Measurements from ENCODE around the gene SUGT1. TPM values are rescaled to one million over a fixed set of nuclear protein-coding genes. Genes with fewer than 3 reads are reported as not detected.
"Not testable (repeated sequence)": the region's sequence is repeated elsewhere in the genome, so short reads cannot be mapped to it uniquely, and the experiment has no call there.

The SUGT1 gene
- 38.2 and 38.4 TPM in 2 replicates for total RNA-seq
- 33.5 TPM for total RNA-seq (2013)
- 9.5 and 15.0 TPM in 2 replicates for polyA plus RNA-seq
- 5.7 and 9.9 TPM in 2 replicates for polyA minus RNA-seq

GRCh38 chr13:52652196-52652979, at the start of gene SUGT1:
TSS of gene SUGT1 (plus strand) at chr13:52652836. CDS start at chr13:52652921, 85 bp downstream.
- H3K4me2 ChIP-seq (replicated peaks; ENCODE audit: low read depth, low read length, poor library complexity, severe bottlenecking): peak within 1 kb of the TSS; percentile 84
- Mint-ChIP-seq H3K9me3 (ENCODE audit: insufficient read depth) (no peaks in the 10 kb centered on the region), H3K4me1 (peaks cover 11% of the 10 kb centered on the region), H3K4me3 (no peak within 1 kb of the TSS), H3K27me3 (no peaks in the 10 kb centered on the region), H3K27ac (no peak within 1 kb of the TSS)
- ATAC-seq (ENCODE audit: low read depth) (peak; percentile 93), DNase-seq (peak; percentile 97)
- peaks cover 2 to 7% of the 10 kb centered on the region in 2 experiments for H3K36me3 ChIP-seq (replicated peaks in 1 of 2; ENCODE audit: control extremely low read depth in 1 of 2, control insufficient read depth in 1 of 2, extremely low read depth in 1 of 2, insufficient read depth in 2 of 2, low read length in 1 of 2)
- ChIA-PET POLR2A (interaction anchor here (0.6 to 2.8 kb wide), 3 partner anchors 35 to 499 kb away, joined by 3 to 44 read pairs (median 7); partner anchors contain the start of gene VPS36), CTCF (interaction anchor here (0.8 to 3.3 kb wide), 9 partner anchors 8 to 316 kb away, joined by 3 to 43 read pairs (median 6); partner anchors contain the start of gene VPS36)
- peak within 1 kb of the TSS; percentile 96 for H2AFZ ChIP-seq (ENCODE audit: insufficient read depth, low read depth, low read length, poor library complexity, severe bottlenecking)
- no peaks in the 10 kb centered on the region for H3K9me3 ChIP-seq (ENCODE audit: control extremely low read depth in 1 of 3, control insufficient read depth in 2 of 3, insufficient read depth in 1 of 3, low read length in 2 of 3)
- H3K4me3 ChIP-seq (ENCODE audit: control extremely low read depth in 1 of 5, extremely low read depth in 1 of 5, insufficient read depth in 1 of 5, low read depth in 2 of 5, low read length in 4 of 5): peak within 1 kb of the TSS; percentile 63 to 97 (median 95)
- H3K27me3 ChIP-seq (replicated peaks in 1 of 4; ENCODE audit: control extremely low read depth in 1 of 4, control insufficient read depth in 3 of 4, insufficient read depth in 4 of 4, low read length in 3 of 4): no peaks in the 10 kb centered on the region
- peaks cover 8 to 25% of the 10 kb centered on the region in 2 donors for H3K4me1 ChIP-seq (ENCODE audit: control insufficient read depth in 2 of 2, insufficient read depth in 2 of 2, low read length in 2 of 2)
- H3K9ac ChIP-seq (ENCODE audit: low read length): peak within 1 kb of the TSS; percentile 94
- TF ChIP-seq EZH2 (IDR thresholded peaks at IDR 0.05; ENCODE audit: borderline replicate concordance, insufficient read depth, low read depth, low read length, poor library complexity, severe bottlenecking): no peak
- peak; percentile 75 for TF ChIP-seq CTCF (IDR thresholded peaks at IDR 0.05)
- intact Hi-C loops (cut with micrococcal nuclease): loop anchor here (1.0 to 10.0 kb wide), 5 partner anchors 35 to 1068 kb away; partner anchors contain the start of genes ALG11, CKAP2, VPS36 and WDFY2
- peaks cover 14% of the 10 kb centered on the region for H4K20me1 ChIP-seq (ENCODE audit: control insufficient read depth, insufficient read depth, low read length, poor library complexity, severe bottlenecking)
- peaks cover 46% of the 10 kb centered on the region for H3K79me2 ChIP-seq (ENCODE audit: control insufficient read depth, insufficient read depth, low read length)
- under 1% methylated on average over 60 of the region's 61 CpGs for WGBS (ENCODE audit: insufficient coverage)
- peak within 1 kb of the TSS; percentile 93 to 98 for H3K27ac ChIP-seq (ENCODE audit: low read length in 2 of 2)

- not testable (repeated sequence) for H3K4me3 ChIP-seq (ENCODE audit: control extremely low read depth in 1 of 5, extremely low read depth in 1 of 5, insufficient read depth in 1 of 5, low read depth in 2 of 5, low read length in 4 of 5)
Observed at GRCh38 chr13:52603316-52603715, 49.3 kb upstream of the SUGT1 start.

GRCh38 chr13:52606126-52606525, 46.5 kb upstream of the SUGT1 start:
- peaks cover 22% of the 10 kb centered on the region for H3K27me3 Mint-ChIP-seq
- DNase-seq; H2AFZ ChIP-seq (ENCODE audit: insufficient read depth, low read depth, low read length, poor library complexity, severe bottlenecking); H3K79me2 ChIP-seq (ENCODE audit: control insufficient read depth, insufficient read depth, low read length); H3K9ac ChIP-seq (ENCODE audit: low read length); POLR2A ChIA-PET; H3K9me3 Mint-ChIP-seq (ENCODE audit: insufficient read depth); H3K4me2 ChIP-seq (replicated peaks; ENCODE audit: low read depth, low read length, poor library complexity, severe bottlenecking); H3K36me3 ChIP-seq (replicated peaks in 1 of 2; ENCODE audit: control extremely low read depth in 1 of 2, control insufficient read depth in 1 of 2, extremely low read depth in 1 of 2, insufficient read depth in 2 of 2, low read length in 1 of 2); H3K4me1 Mint-ChIP-seq; H3K27ac Mint-ChIP-seq; intact Hi-C loops (cut with micrococcal nuclease); H3K27me3 ChIP-seq (replicated peaks in 1 of 4; ENCODE audit: control extremely low read depth in 1 of 4, control insufficient read depth in 3 of 4, insufficient read depth in 4 of 4, low read length in 3 of 4); ATAC-seq (ENCODE audit: low read depth); H3K4me3 ChIP-seq (ENCODE audit: control extremely low read depth in 1 of 5, extremely low read depth in 1 of 5, insufficient read depth in 1 of 5, low read depth in 2 of 5, low read length in 4 of 5); H4K20me1 ChIP-seq (ENCODE audit: control insufficient read depth, insufficient read depth, low read length, poor library complexity, severe bottlenecking); H3K9me3 ChIP-seq (ENCODE audit: control extremely low read depth in 1 of 3, control insufficient read depth in 2 of 3, insufficient read depth in 1 of 3, low read length in 2 of 3); H3K4me3 Mint-ChIP-seq; H3K4me1 ChIP-seq (ENCODE audit: control insufficient read depth in 2 of 2, insufficient read depth in 2 of 2, low read length in 2 of 2); H3K27ac ChIP-seq (ENCODE audit: low read length in 2 of 2): not testable (repeated sequence)
- WGBS (ENCODE audit: insufficient coverage): 90% methylated on average over 5 of the region's 6 CpGs
- CTCF ChIA-PET: interaction anchor here (0.8 kb wide), 1 partner anchor 203 kb away, joined by 3 read pairs; no protein-coding TSS in a partner anchor

More at GRCh38 chr13:52603316-52603715, 49.3 kb upstream of the SUGT1 start:
- peaks cover 30% of the 10 kb centered on the region for H3K27me3 Mint-ChIP-seq
- H3K36me3 ChIP-seq (replicated peaks in 1 of 2; ENCODE audit: control extremely low read depth in 1 of 2, control insufficient read depth in 1 of 2, extremely low read depth in 1 of 2, insufficient read depth in 2 of 2, low read length in 1 of 2); intact Hi-C loops (cut with micrococcal nuclease); H3K9me3 Mint-ChIP-seq (ENCODE audit: insufficient read depth); H3K9me3 ChIP-seq (ENCODE audit: control extremely low read depth in 1 of 3, control insufficient read depth in 2 of 3, insufficient read depth in 1 of 3, low read length in 2 of 3); H3K27ac Mint-ChIP-seq; H4K20me1 ChIP-seq (ENCODE audit: control insufficient read depth, insufficient read depth, low read length, poor library complexity, severe bottlenecking); CTCF ChIA-PET; DNase-seq; H3K79me2 ChIP-seq (ENCODE audit: control insufficient read depth, insufficient read depth, low read length); H3K27ac ChIP-seq (ENCODE audit: low read length in 2 of 2); H3K4me2 ChIP-seq (replicated peaks; ENCODE audit: low read depth, low read length, poor library complexity, severe bottlenecking); POLR2A ChIA-PET; ATAC-seq (ENCODE audit: low read depth); H3K4me1 Mint-ChIP-seq; H2AFZ ChIP-seq (ENCODE audit: insufficient read depth, low read depth, low read length, poor library complexity, severe bottlenecking); H3K9ac ChIP-seq (ENCODE audit: low read length); H3K4me3 Mint-ChIP-seq: not testable (repeated sequence)
- Histone ChIP-seq H3K27me3 (replicated peaks in 1 of 4; ENCODE audit: control extremely low read depth in 1 of 4, control insufficient read depth in 3 of 4, insufficient read depth in 4 of 4, low read length in 3 of 4) (peaks cover 0 to 19% (median 12%) of the 10 kb centered on the region in 4 experiments), H3K4me1 (ENCODE audit: control insufficient read depth in 2 of 2, insufficient read depth in 2 of 2, low read length in 2 of 2) (peaks cover 8 to 11% of the 10 kb centered on the region in 2 donors)
- WGBS (ENCODE audit: insufficient coverage): 100% methylated on average over 1 of the region's 4 CpGs
